ENCODE results near the gene ANKZF1.

The ANKZF1 gene

DNA sequence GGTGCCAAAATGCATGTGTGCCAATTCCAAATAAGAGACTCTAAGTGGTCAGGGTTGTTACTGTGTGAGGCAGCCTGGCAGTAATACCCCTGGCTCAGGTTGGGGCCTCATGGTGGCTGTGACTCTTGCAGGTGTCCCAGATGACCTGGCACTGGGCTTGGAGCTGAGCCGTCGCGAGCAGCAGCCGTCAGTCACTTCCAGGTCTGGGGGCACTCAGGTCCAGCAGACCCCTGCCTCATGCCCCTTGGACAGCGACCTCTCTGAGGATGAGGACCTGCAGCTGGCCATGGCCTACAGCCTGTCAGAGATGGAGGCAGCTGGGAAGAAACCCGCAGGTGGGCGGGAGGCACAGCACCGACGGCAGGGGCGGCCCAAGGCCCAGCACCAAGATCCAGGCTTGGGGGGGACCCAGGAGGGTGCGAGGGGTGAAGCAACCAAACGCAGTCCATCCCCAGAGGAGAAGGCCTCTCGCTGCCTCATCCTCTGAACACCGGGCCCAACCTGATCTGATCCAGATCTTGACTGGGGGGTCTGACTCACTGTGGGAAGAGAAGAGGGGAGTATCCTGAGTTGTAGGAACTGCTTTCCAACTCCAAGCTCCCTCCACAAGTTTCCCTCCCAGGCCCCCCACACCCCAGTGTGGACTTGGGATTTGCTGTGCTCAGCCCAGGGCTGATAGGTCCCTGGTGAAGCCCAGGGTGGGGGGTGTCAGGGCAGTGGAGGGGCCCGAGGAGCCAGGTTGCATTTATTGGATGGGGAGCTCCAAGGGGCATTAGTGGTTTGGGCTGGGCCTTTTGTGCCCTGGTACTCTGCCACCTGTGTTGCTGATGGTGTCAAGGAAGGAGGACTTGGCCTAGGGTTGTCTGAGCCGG is 55.1 kb downstream of the ANKZF1 start:
- no peak for DNase-seq

DNA sequence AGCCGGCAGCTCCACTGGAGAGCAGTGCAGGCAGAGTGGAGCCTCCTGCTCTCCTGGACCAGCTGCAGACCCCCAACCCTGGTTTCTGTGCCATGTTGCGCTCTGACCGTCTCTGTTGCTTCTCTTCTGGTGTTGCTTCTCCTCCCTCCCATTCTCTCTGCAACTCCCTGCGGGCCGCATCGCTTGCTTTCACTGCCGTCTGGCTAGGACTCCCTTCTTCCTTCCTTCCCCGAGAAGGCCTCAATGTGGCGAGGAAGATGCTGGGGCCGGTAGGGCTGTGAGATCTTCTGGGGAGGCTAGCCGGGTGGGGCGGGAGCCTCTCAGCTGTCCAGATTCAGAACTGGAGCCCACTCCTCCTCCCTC is 55.7 kb downstream of the ANKZF1 start:
- DNase-seq, result no peak

DNA sequence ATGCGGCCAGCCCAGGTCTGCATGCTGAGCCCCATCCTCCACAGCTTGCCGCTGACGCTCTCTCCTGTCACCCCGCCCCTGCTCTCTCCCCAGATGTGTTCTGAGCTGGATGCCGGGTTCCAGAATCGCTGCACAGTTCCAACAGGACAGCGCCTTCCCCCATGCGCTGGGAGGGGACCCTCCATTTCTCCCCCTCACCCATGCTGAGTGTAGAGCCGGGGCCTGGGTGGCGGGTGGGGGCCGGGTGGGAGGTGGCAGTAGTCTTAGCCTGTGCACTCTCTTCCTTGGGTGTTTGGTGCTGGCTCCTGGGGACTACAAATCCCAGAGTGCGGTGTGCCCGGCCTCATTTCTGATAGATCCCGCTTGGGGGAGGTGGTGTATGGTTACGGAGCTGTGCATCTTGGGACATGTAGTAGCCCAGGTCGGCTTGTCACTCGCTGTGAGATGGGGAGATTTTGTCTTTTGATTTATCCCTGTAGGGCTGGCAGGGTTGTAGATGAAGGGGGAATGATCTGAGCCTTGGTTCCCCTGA is 56.4 kb downstream of the ANKZF1 start:
- DNase-seq, result no peak

All from stimulated activated CD8-positive, alpha-beta memory T cell treated with anti-CD3 and anti-CD28 coated beads, Interleukin-4, amount 100 ng/mL, for 48 hours (primary cell).